NCI-H774 (cell line): ENCODE data around the gene RASL12.
"Not testable (repeated sequence)": the region's sequence is repeated elsewhere in the genome, so short reads cannot be mapped to it uniquely, and the experiment has no call there.

Experiments
- DNase-seq: peaks from one replicate; lab custom pipeline; 2025; lab: John Stamatoyannopoulos, UW

Gene RASL12

DNA sequence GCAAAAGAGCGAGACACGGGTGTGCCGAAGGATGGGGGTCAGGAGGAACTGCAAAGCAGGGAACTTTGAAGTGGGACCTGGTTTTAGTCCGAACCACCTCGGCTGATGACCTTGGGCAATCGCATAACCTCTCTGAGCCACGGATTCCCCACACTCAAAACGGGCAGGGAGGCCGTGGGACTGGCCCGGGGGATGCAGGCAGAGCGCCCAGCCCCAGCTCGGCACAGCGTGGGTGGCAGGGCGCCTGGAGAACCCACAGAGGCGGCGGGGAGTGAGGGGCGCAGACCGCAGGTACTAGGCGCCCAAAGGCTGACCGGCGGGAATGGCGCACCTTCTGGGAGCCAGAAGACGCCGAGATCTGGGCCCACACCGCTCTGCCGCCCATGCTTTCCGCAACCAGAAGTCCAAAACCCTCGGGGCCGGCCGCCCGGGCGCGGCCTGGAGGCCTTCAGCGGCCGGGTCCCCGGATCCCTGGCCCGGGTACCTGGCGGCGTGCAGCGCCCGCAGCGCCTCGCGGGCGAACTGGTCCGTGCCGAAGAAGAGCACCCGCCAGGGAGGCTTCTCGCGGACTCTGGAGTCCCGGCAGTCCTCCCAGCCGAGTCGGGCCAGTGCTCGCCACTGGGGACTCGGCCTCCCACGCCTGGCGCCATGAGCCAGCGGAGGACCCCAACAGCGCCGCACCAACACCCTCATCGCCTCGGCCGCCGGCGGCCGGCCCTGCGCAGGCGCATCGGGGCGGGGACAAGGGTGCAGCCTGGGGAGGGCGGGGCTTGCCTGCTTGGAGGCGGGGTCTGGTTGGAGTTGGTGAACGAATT lies 38.7 kb downstream of the RASL12 start, which contains the start of gene MTFMT:
Gene MTFMT, minus strand, starts transcription at position 719 of the 815 bp plus-strand sequence. Its CDS starts 26 bp downstream, at position 693.
- peak; percentile 78 for DNase-seq

DNA sequence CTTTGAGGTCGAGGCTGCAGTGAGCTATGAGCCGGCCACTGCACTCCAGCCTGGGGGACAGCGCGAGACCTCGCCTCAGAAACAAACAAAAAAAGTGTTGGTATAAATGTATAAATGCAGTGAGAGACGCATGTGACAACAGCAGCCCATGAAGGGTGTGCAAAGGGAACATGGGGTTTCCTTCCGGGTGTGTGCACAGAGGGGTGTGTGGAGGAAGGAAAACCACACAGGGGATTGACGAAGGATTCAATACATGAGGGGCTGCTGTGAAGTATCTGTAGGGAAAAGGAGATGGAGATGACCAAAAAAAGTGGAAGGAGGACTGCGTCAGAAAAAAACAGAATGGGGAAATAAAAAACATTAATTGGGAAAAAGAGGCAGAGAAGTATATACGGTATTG lies 39.5 kb downstream of the RASL12 start:
- DNase-seq: no peak

DNA sequence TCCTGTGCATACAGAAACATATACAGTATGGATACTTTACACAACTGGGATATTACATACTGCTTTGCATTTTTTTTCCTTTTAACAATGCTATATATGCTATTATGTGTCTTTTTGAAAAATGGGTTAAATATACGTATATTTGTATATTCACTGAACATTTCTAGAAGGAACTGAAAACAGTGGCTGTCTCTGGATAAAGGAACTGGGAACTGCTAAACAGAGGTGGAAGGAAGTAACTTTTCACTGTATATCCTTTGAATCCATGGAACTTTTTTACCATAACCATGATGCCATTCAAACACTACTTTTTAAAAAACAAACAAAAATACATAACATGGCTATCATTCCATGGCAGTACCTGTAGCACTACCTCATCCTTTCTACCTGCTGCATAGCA lies 40.2 kb downstream of the RASL12 start:
- DNase-seq: no peak

DNA sequence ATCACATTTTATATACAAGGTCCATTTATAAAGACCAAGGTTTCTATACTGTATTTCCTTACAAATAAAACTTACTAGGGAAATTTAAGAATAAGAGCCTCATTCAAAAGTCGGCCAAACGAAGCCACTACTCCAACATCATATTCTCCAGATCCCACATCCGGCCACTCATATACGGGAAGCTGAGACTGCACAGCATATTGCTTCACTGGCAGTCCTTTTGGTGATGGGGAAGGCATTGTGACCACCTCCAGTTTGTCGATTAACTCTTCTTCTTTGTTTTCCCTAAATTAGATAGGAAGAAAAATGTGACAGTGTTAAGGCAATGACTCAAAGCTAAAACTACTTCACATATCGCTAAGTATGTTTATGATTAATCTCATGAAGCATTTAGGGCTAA lies 41.0 kb downstream of the RASL12 start:
- no peak for DNase-seq

DNA sequence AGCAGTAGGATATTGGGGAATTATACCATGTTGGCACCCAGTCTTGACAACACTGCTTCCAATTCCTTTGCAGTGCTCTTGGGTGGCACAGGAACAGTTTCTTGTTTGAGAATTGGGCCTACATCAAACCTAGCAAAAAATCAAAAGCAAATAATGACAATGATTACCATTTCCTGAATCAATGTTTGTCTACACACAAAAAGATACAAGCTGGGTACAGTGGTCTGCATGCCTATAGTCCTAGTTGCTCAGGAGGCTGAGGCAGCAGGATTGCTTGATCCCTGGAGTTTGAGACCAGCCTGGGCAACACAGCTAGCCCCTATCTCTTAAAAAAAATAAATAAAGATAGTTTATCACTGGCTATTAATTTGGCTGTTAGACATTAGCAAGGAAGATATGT lies 46.3 kb downstream of the RASL12 start:
- DNase-seq: no peak

DNA sequence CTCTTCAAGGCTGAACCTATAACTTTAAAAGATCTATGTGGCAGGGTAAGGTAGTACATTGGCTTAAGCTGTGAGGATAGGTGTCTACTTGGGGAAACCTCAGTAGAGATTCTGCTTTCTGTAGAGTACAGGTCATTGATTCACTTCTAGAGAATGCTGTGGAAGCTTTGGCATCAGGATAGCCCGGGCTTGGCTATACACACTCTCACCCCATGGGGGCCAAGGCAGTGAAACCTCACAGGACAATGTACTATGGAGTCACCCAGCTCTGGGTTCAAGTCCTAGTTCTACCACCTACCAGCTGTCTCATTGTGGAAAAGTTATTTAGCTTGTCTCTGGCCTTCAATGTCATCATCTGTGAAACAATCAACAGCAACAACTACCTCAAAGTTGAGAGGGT lies 47.4 kb downstream of the RASL12 start:
- DNase-seq: no peak

DNA sequence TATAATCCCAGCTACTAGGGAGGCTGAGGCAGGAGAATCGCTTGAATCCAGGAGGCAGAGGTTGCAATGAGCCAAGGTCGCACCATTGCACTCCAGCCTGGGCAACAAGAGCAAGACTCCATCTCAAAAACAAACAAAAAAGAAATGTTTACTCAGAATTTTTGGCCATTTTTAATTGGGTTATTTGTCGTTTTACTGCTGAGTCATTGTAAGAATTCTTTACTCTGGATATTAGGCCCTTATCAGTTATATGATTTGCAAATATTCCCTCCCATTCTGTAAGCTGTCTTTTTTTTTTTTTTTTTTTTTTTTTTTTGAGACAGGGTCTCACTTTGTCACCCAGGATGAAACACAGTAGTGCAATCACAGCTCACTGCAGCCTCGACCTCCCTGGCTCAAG lies 56.6 kb downstream of the RASL12 start:
- DNase-seq: not testable (repeated sequence)

DNA sequence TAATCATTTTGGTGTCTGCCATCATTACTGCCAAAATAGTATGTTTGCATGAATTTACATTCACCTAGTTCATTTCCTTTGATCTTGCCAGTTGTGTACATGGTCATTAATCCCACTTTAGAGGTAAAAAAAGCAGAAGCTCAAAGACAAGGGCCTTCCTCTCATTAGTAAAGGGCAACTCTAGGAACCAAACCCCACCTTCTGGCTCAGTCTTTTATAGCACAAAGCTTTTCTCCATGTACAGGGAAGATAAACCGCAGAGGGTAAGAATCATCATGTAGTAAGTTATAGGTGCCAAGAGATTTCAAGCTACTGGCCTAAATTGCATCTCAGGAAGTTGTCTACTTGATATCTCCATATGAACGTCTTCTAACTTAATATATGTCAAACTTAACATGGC lies 58.8 kb downstream of the RASL12 start:
- DNase-seq: no peak

DNA sequence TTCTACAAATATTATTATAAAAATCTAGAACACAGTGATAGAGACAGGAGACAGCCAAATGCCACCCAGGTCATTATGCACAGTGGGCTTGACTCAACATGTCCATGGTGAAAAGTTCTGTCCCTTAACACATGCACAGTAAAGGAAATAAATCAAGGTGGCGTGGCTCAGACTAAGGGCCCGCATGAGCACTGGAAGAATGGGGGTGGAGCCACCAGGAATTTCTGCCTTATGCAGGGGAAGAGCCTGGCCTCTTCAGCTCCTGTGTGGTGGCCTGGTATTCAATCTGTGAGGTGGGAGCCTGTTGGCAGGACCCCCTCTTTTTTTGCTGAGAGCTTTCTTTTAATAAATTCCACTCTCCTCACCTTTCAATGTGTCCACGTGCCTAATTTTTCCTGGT lies 60.9 kb downstream of the RASL12 start:
- no peak for DNase-seq

DNA sequence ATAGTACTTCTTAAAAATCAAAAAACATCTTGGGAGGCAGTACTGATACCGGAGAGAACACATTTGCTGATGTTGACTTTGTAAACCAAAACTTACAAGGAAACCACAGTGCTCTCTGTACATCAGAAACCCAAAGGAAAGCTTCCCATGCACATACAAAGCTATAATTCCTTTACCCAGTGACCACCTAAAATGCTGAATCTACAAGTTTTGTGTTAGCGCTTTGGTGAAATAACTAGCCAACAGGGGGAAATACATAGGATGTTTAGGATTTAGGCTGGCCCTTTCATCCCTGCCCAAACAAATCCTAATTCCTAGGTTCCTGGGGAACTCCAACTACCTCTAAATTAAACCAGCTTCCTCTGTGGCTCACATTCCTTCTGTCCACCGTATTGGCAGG lies 62.8 kb downstream of the RASL12 start:
- no peak for DNase-seq
